HepG2 (cell line): ENCODE measurements around the gene DMXL1. TPM values are rescaled to one million over a fixed set of nuclear protein-coding genes. Genes with fewer than 3 reads are reported as not detected.
A peak's percentile ranks its signal among the peaks of the same experiment; 100 is the strongest.

Experiments
- ATAC-seq: fragments of 200-7000 bp; cut with Tn5 transposase; 3 replicates; pipeline ENCODE4 v1.9.1; 2020; ENCODE audit warnings: mild to moderate bottlenecking, moderate library complexity
- BruUV-seq: library from RNA; stranded (reverse); fragments of 400-500 nt; replicated peaks from 2 replicates; lab custom pipeline; 2021; lab: Mats Ljungman, UMichigan
- CTCF ChIA-PET: fragments of 300-600 bp; formaldehyde crosslinking; extraction: SDS; loops from one replicate; lab custom pipeline; 2021; ENCODE audit warnings: low total read pairs, inconsistent platforms, low intra/inter-chr PET ratio; lab: Yijun Ruan, JAX
- POLR2A ChIA-PET: fragments of 350-600 bp; sonication (Branson Sonifier 250); formaldehyde crosslinking; loops from one replicate; lab custom pipeline; 2020; ENCODE audit warnings: antibody characterized with exemption, inconsistent platforms; lab: Yijun Ruan, JAX
- DNase-seq: peaks from one replicate; pipeline ENCODE4 v3.0.0-alpha.2; 2015; ENCODE audit warnings: low spot score
- FAIRE-seq: peaks from 3 replicates; lab custom pipeline; 2011; peaks lifted over from hg19 to GRCh38; lab: Jason Lieb, UNC
- H2AFZ ChIP-seq: one replicate; pipeline ENCODE4 v1.6.1; 2011; ENCODE audit warnings: low read length, inconsistent platforms
- H3K27ac ChIP-seq: fragments of 300-600 bp; 3 replicates; pipeline ENCODE4 v1.8.0; 2011; ENCODE audit warnings: mixed run types, mild to moderate bottlenecking, mixed read lengths, low read length, inconsistent platforms; ENCODE audit not compliant: insufficient read depth; ENCODE audit errors: extremely low read length
- H3K27me3 ChIP-seq, 2 experiments: fragments of 200-600 bp in 1 of 2; 2 replicates in 1 of 2; 3 replicates in 1 of 2; pipeline versions ENCODE4 v1.6.0 to v1.8.0; 2011; ENCODE audit warnings: low read length in 2 of 2, mild to moderate bottlenecking in 2 of 2, moderate library complexity in 2 of 2, inconsistent platforms in 1 of 2; ENCODE audit not compliant: insufficient read depth in 2 of 2, control insufficient read depth in 1 of 2
- H3K36me3 ChIP-seq, 2 experiments: fragments of 200-600 bp in 1 of 2; replicated peaks in 1 of 2; 2 replicates in 1 of 2; 3 replicates in 1 of 2; pipeline versions ENCODE4 v1.5.1 to v1.8.0; 2011; ENCODE audit warnings: low read length in 2 of 2, inconsistent platforms in 1 of 2; ENCODE audit not compliant: insufficient read depth in 2 of 2, control insufficient read depth in 1 of 2
- H3K4me1 ChIP-seq: 2 replicates; pipeline ENCODE4 v1.5.1; 2012; ENCODE audit warnings: low read length, inconsistent platforms; ENCODE audit not compliant: insufficient read depth
- H3K4me2 ChIP-seq: 2 replicates; pipeline ENCODE4 v1.6.0; 2011; ENCODE audit warnings: low read depth, low read length, inconsistent platforms
- H3K4me3 ChIP-seq, 3 experiments: fragments of 200-600 bp in 1 of 3; sonication (generic), shearing (Covaris generic) in 1 of 3; replicated peaks in 1 of 3; 2 replicates each; pipeline ENCODE4 v1.5.1; 2011 to 2016; ENCODE audit warnings: low read length in 3 of 3, inconsistent platforms in 2 of 3, low read depth in 2 of 3, mild to moderate bottlenecking in 2 of 3, control low read depth in 1 of 3, mixed read lengths in 1 of 3; ENCODE audit not compliant: insufficient read depth in 1 of 3
- H3K79me2 ChIP-seq: one replicate; pipeline ENCODE4 v1.6.1; 2011; ENCODE audit warnings: low read length, inconsistent platforms; ENCODE audit not compliant: insufficient read depth
- H3K9ac ChIP-seq: 2 replicates; pipeline ENCODE4 v1.6.0; 2011; ENCODE audit warnings: mild to moderate bottlenecking, low read depth, low read length, inconsistent platforms; ENCODE audit not compliant: insufficient read depth
- H3K9me3 ChIP-seq: 2 replicates; pipeline ENCODE4 v1.5.1; 2012; ENCODE audit warnings: mild to moderate bottlenecking, low read length
- H4K20me1 ChIP-seq: 2 replicates; pipeline ENCODE4 v1.6.0; 2011; ENCODE audit warnings: inconsistent platforms, mild to moderate bottlenecking, low read length, moderate library complexity; ENCODE audit not compliant: insufficient read depth
- CREB1 ChIP-seq, 2 experiments: fragments of 450-650 bp in 1 of 2; IDR thresholded peaks; 2 replicates each; pipeline ENCODE4 v1.6.1; 2016 to 2017; ENCODE audit warnings: control low read depth in 1 of 2, mild to moderate bottlenecking in 1 of 2, missing compliant biosample characterization in 1 of 2, missing genetic modification characterization in 1 of 2
- FOSL2 ChIP-seq: sonication (generic); formaldehyde crosslinking; IDR thresholded peaks from 2 replicates; pipeline ENCODE4 v1.4.0; 2020; ENCODE audit warnings: missing genetic modification reagents
- ZMAT5 ChIP-seq: sonication (generic); formaldehyde crosslinking; IDR thresholded peaks from 2 replicates; pipeline ENCODE4 v1.5.0; 2020; ENCODE audit warnings: mild to moderate bottlenecking, low read depth, missing genetic modification reagents, borderline replicate concordance
- ZNF558 ChIP-seq: sonication (generic); formaldehyde crosslinking; IDR thresholded peaks from 2 replicates; pipeline ENCODE4 v1.9.0; 2022; ENCODE audit warnings: mild to moderate bottlenecking, missing genetic modification reagents, borderline replicate concordance
- WGBS: methylation state at CpG from one replicate; pipeline ENCODE4 v1.1.6; 2017; ENCODE audit warnings: low lambda C conversion rate; 5-methylcytosine and 5-hydroxymethylcytosine counted together
- in situ Hi-C: cut with HindIII; loops from 2 replicates; pipeline ENCODE4 v1.10.0; 2017; ENCODE audit warnings: low pct_unique_long_range_greater_than_20kb; ENCODE audit not compliant: extremely low pct_ligation_motif_present
- intact Hi-C: fragments of 100-400 bp; cut with micrococcal nuclease; formaldehyde crosslinking; loops from one replicate; pipeline ENCODE4 v1.10.0; 2022; ENCODE audit not compliant: unreplicated experiment
- polyA plus RNA-seq, 8 experiments: library from polyadenylated mRNA; depleted of rRNA in 3 of 8; stranded (reverse) in 7 of 8; unstranded in 1 of 8; fragments of >200 nt; fragmentation: Illumina TruSeq in 4 of 8; extraction: Trizol in 4 of 8; gene quantifications; 2 replicates each; pipeline versions ENCODE4 v1.2.1 to v1.2.3, GENCODE V29; 2011 to 2016; ENCODE audit warnings: low read depth in 4 of 8, missing spikeins in 1 of 8, mixed read lengths in 1 of 8; ENCODE audit not compliant: insufficient read depth in 1 of 8
- total RNA-seq, 5 experiments: library from RNA; depleted of rRNA; stranded (reverse); fragments of >200 nt; fragmentation: Illumina TruSeq; extraction: Trizol; gene quantifications; 2 replicates each; pipeline ENCODE4 v1.2.3, GENCODE V29; 2016; ENCODE audit warnings: low read depth in 1 of 5
- TF ChIP-seq, protein P1 (sequence below): IDR thresholded peaks from 2 replicates; pipeline ENCODE4 v1.6.1; 2016; ENCODE audit warnings: low read depth
- TF ChIP-seq, protein P2 (sequence below): sonication (generic); formaldehyde crosslinking; IDR thresholded peaks from 2 replicates; pipeline ENCODE4 v1.5.1; 2020; ENCODE audit warnings: mild to moderate bottlenecking, missing genetic modification reagents, moderate library complexity

The DMXL1 gene
- total and polyA plus RNA-seq, 2 of the 13 experiments (the other 11 are each of a cell fraction or from before 2014, with no cell fraction given): 6.9 to 18.6 TPM

DNA sequence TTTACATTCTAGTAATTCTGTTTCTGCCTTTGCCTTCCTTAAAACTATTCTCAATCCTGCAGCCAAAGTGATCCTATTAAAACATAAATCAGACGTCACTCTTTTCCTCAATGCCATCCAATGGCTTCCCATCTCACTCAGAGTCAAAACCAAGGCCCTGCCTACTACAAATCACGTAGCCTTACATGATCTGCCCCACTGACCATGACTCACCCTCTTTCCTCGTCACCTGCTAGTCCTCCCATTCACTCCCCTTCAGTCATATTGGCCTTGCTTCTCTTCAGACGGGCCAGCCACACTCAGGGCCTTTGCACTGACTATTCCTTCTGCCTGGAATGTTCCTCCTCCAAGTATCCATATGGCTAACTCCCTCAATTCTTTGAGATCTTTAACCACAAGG is 39.0 kb upstream of the DMXL1 start:
- WGBS: 10% methylated on average over 4 of the region's 4 CpGs

More for the DNA sequence above, 39.0 kb upstream of the DMXL1 start:
- in situ Hi-C loops (no loop called here), intact Hi-C loops (no loop called here)
- Histone ChIP-seq H2AFZ (no peak overlapping the region), H3K79me2 (no peaks in the 10 kb centered on the region), H3K27ac (no peak overlapping the region), H3K4me1 (no peaks in the 10 kb centered on the region), H3K9me3 (no peaks in the 10 kb centered on the region), H4K20me1 (no peaks in the 10 kb centered on the region), H3K4me3 (no peak overlapping the region), H3K9ac (no peak overlapping the region), H3K27me3 (0 out of 5 replicates have a peak, but pooled peaks cover 0 to 3% of the 10 kb centered on the region in 2 experiments), H3K4me2 (no peak overlapping the region), H3K36me3 (no peaks in the 10 kb centered on the region)
- no TSS peak for BruUV-seq
- TF ChIP-seq ZNF558 (CRISPR knock-in tag): no peak
- peak; percentile 56 for TF ChIP-seq FOSL2 (CRISPR knock-in tag)
- no peak for TF ChIP-seq ZMAT5 (CRISPR knock-in tag)
- TF ChIP-seq, protein P1, sequence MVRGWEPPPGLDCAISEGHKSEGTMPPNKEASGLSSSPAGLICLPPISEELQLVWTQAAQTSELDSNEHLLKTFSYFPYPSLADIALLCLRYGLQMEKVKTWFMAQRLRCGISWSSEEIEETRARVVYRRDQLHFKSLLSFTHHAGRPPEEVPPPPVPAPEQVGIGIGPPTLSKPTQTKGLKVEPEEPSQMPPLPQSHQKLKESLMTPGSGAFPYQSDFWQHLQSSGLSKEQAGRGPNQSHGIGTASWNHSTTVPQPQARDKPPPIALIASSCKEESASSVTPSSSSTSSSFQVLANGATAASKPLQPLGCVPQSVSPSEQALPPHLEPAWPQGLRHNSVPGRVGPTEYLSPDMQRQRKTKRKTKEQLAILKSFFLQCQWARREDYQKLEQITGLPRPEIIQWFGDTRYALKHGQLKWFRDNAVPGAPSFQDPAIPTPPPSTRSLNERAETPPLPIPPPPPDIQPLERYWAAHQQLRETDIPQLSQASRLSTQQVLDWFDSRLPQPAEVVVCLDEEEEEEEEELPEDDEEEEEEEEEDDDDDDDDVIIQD (CRISPR knock-in tag): 0 out of 2 replicates have a peak, but pooled peaks have one; percentile 16
- TF ChIP-seq, protein P2, sequence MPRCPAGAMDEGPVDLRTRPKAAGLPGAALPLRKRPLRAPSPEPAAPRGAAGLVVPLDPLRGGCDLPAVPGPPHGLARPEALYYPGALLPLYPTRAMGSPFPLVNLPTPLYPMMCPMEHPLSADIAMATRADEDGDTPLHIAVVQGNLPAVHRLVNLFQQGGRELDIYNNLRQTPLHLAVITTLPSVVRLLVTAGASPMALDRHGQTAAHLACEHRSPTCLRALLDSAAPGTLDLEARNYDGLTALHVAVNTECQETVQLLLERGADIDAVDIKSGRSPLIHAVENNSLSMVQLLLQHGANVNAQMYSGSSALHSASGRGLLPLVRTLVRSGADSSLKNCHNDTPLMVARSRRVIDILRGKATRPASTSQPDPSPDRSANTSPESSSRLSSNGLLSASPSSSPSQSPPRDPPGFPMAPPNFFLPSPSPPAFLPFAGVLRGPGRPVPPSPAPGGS (CRISPR knock-in tag): no peak
- peak; percentile 58 for TF ChIP-seq CREB1 (IDR thresholded peaks at IDR 0.05)
- no peak for TF ChIP-seq CREB1 (CRISPR knock-in tag; IDR thresholded peaks at IDR 0.05)
- CTCF ChIA-PET: no interaction called here
- POLR2A ChIA-PET: no interaction called here
- ATAC-seq (peak; percentile 44; the same call in 1 of the 3 replicates), DNase-seq (no peak), FAIRE-seq (no peak)
